ENCODE results near the gene CEMIP2.

The CEMIP2 gene

DNA sequence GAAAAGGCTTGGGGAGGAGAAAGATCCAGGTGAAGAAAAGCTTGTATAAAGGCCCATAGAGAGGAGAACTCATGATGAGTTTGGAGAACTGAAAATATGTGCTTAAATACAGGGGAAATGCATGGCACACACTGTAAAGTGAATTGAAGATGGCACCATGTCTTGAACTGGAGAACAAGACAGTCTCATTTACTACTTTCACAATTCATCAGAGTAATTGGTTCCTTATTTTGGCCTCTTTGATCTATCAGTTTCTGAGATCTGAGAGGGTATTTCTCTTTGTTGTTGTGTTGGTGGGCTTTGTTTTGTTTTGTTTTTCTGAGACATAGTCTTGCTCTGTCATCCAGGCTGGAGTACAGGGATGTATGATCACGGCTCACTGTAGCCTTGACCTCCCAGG lies 98.2 kb downstream of the CEMIP2 start:
- Histone ChIP-seq H3K4me2 (ENCODE audit: low read length) (no peak overlapping the region), H3K27ac (peak overlapping the region; percentile 42), H3K36me3 (ENCODE audit: control insufficient read depth, insufficient read depth, low read length) (no peaks in the 10 kb centered on the region), H3K9me3 (ENCODE audit: control insufficient read depth, low read length) (no peaks in the 10 kb centered on the region), H3K4me3 (ENCODE audit: low read depth, low read length) (no peak overlapping the region), H3K4me1 (peaks cover 4% of the 10 kb centered on the region), H2AFZ (peak overlapping the region; percentile 29), H3K9ac (no peak overlapping the region), H3K27me3 (ENCODE audit: control insufficient read depth, insufficient read depth, low read length) (no peaks in the 10 kb centered on the region), H3K79me2 (no peaks in the 10 kb centered on the region)
- TF ChIP-seq, protein P1, sequence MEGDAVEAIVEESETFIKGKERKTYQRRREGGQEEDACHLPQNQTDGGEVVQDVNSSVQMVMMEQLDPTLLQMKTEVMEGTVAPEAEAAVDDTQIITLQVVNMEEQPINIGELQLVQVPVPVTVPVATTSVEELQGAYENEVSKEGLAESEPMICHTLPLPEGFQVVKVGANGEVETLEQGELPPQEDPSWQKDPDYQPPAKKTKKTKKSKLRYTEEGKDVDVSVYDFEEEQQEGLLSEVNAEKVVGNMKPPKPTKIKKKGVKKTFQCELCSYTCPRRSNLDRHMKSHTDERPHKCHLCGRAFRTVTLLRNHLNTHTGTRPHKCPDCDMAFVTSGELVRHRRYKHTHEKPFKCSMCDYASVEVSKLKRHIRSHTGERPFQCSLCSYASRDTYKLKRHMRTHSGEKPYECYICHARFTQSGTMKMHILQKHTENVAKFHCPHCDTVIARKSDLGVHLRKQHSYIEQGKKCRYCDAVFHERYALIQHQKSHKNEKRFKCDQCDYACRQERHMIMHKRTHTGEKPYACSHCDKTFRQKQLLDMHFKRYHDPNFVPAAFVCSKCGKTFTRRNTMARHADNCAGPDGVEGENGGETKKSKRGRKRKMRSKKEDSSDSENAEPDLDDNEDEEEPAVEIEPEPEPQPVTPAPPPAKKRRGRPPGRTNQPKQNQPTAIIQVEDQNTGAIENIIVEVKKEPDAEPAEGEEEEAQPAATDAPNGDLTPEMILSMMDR (IDR thresholded peaks at IDR 0.05) = no peak

DNA sequence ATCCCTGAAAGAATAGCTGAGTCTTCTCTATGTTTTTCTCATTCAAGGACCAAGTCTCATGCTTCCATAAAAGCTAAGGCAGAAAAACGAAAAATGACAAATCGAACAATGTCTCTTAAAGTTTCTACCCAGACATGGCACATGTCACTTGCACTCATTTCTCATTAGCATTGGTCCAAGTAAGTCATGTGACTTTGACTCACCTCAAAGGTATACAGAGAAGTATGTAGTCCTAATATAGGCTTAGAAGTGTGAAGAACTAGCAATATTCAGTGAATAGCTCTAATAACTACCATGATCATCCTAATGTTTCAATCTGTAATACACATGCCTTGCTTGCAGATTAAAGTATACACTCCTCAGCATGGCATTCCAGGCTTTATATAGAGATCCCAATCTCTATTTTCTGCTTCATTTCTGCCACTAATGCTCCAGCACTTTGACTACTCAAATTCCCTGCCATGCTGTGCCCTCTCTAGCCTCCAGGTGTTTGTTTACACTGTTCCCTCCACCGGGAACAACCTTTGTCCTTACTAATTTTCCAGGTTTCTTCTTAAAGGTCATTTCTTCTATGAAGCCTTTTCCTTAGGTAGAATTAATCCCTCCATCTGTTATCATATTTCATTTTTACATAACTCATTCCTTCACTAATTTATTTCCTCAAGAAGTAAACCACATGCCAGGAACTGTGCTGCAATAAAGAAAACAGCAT lies 98.9 kb downstream of the CEMIP2 start:
- Histone ChIP-seq H3K4me1 (peaks cover 4% of the 10 kb centered on the region), H2AFZ (peak overlapping the region; percentile 29), H3K9ac (no peak overlapping the region)

DNA sequence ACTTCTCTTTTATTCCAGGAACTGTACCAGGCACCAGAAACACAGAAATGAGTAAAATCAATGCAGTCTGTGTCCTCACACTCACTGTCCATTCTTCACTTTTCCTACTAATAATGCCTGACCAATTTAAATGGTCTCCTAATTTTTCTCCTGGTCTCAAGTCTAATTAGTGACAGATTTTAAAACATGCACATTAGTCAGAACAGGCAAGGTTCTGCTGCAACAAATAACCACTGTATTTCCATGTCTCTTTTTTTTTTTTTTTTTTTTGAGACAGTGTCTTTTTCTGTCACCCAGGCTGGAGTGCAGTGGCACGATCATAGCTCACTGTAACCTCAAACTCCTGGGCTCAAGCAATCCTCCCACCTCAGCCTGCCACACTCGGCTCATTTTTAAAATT lies 99.6 kb downstream of the CEMIP2 start:
- H3K4me3 ChIP-seq (ENCODE audit: low read depth, low read length) = no peak overlapping the region
- no peak overlapping the region for H3K27ac ChIP-seq
- TF ChIP-seq, protein P1 (IDR thresholded peaks at IDR 0.05) = no peak
- no peaks in the 10 kb centered on the region for H3K36me3 ChIP-seq (ENCODE audit: control insufficient read depth, insufficient read depth, low read length)
- H3K9me3 ChIP-seq (ENCODE audit: control insufficient read depth, low read length) = no peaks in the 10 kb centered on the region
- H3K27me3 ChIP-seq (ENCODE audit: control insufficient read depth, insufficient read depth, low read length) = no peaks in the 10 kb centered on the region
- H3K9ac ChIP-seq = no peak overlapping the region
- no peak overlapping the region for H2AFZ ChIP-seq
- no peak overlapping the region for H3K4me2 ChIP-seq (ENCODE audit: low read length)
- no peaks in the 10 kb centered on the region for H3K79me2 ChIP-seq
- H3K4me1 ChIP-seq = peaks cover 10% of the 10 kb centered on the region

More for the DNA sequence above, 98.9 kb downstream of the CEMIP2 start:
- H3K27me3 ChIP-seq (ENCODE audit: control insufficient read depth, insufficient read depth, low read length) = no peaks in the 10 kb centered on the region
- H3K27ac ChIP-seq = peak overlapping the region; percentile 42
- H3K4me3 ChIP-seq (ENCODE audit: low read depth, low read length) = no peak overlapping the region
- peak overlapping the region; percentile 11 for H3K4me2 ChIP-seq (ENCODE audit: low read length)
- no peaks in the 10 kb centered on the region for H3K79me2 ChIP-seq
- no peaks in the 10 kb centered on the region for H3K36me3 ChIP-seq (ENCODE audit: control insufficient read depth, insufficient read depth, low read length)
- TF ChIP-seq, protein P1 (IDR thresholded peaks at IDR 0.05) = no peak
- no peaks in the 10 kb centered on the region for H3K9me3 ChIP-seq (ENCODE audit: control insufficient read depth, low read length)

DNA sequence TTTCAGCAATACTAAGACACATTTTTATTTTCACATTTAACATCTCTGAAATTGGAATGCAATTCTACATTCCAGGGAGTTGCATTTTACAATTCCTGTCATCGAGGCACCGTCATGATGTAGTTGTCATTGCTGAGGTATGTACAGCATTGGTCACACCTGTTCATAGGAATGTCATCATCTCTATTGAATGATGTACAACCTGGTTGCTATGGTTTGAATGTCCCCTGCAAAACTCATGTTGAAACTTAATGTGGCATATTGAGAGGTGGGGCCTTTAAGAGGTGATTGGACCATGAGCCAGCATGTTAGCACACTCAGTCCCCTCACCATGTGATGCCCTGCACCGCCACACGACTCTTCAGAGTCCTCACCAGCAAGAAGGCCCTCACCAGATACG lies 103.1 kb downstream of the CEMIP2 start:
- Histone ChIP-seq H3K27ac (peak overlapping the region; percentile 97), H3K9ac (no peak overlapping the region), H3K36me3 (ENCODE audit: control insufficient read depth, insufficient read depth, low read length) (no peaks in the 10 kb centered on the region), H3K27me3 (ENCODE audit: control insufficient read depth, insufficient read depth, low read length) (no peaks in the 10 kb centered on the region), H3K4me2 (ENCODE audit: low read length) (no peak overlapping the region), H3K4me1 (peaks cover 33% of the 10 kb centered on the region), H3K4me3 (ENCODE audit: low read depth, low read length) (no peak overlapping the region), H2AFZ (no peak overlapping the region), H3K79me2 (no peaks in the 10 kb centered on the region), H3K9me3 (ENCODE audit: control insufficient read depth, low read length) (no peaks in the 10 kb centered on the region)
- TF ChIP-seq, protein P1 (IDR thresholded peaks at IDR 0.05) = no peak

DNA sequence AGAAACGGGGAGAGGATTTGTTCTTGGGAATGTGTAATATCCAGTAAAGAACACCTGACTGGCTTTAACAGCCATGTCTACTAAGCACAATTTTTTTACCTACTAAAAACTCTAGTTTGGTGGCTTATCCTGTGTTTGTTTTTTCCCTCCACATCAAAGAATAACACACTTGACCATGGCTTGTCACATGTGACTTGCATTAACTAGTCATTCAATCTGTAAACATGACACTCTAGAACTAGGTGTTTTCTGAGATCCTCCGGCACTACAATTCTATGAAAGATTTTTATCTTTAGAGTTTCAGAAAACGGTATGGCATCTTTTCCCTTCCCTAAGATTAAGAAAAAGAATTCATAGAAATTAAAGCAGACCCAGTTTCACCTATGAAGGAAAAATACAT lies 103.7 kb downstream of the CEMIP2 start:
- Histone ChIP-seq H3K9me3 (ENCODE audit: control insufficient read depth, low read length) (no peaks in the 10 kb centered on the region), H3K36me3 (ENCODE audit: control insufficient read depth, insufficient read depth, low read length) (no peaks in the 10 kb centered on the region), H3K79me2 (no peaks in the 10 kb centered on the region), H3K4me1 (peaks cover 31% of the 10 kb centered on the region), H3K4me3 (ENCODE audit: low read depth, low read length) (peak overlapping the region; percentile 30), H3K4me2 (ENCODE audit: low read length) (peak overlapping the region; percentile 51), H3K9ac (no peak overlapping the region), H3K27ac (peak overlapping the region; percentile 97), H2AFZ (no peak overlapping the region), H3K27me3 (ENCODE audit: control insufficient read depth, insufficient read depth, low read length) (no peaks in the 10 kb centered on the region)
- TF ChIP-seq, protein P1 (IDR thresholded peaks at IDR 0.05) = no peak

All from parathyroid adenoma (tissue), 2 donors.